Activated CD4-positive, alpha-beta T cell treated with anti-CD3 and anti-CD28 coated beads for 36 hours (primary cell): ENCODE data around the gene APP. TPM values are rescaled to one million over a fixed set of nuclear protein-coding genes. Genes with fewer than 3 reads are reported as not detected.
A peak's percentile ranks its signal among the peaks of the same experiment; 100 is the strongest.

Experiments used
- ATAC-seq: fragments of 200-7000 bp; cut with Tn5 transposase; one replicate; pipeline ENCODE4 v1.10.0; 2021; ENCODE audit warnings: mild to moderate bottlenecking, moderate library complexity
- CTCF ChIA-PET: fragments of 350-600 bp; sonication (Branson Sonifier 250); formaldehyde crosslinking; loops from one replicate; lab custom pipeline; 2021; ENCODE audit warnings: antibody characterized with exemption; lab: Charles Lee
- POLR2A ChIA-PET: fragments of 350-600 bp; sonication (Branson Sonifier 250); formaldehyde crosslinking; loops from one replicate; lab custom pipeline; 2021; ENCODE audit warnings: antibody characterized with exemption, inconsistent platforms; lab: Charles Lee
- DNase-seq: peaks from one replicate; pipeline ENCODE4 v3.0.0-alpha.2; 2020
- H3K27ac Mint-ChIP-seq: one replicate; pipeline ENCODE4 v1.8.0; 2021; ENCODE audit warnings: mixed read lengths
- H3K27me3 Mint-ChIP-seq: one replicate; pipeline ENCODE4 v1.8.0; 2021; ENCODE audit warnings: mixed read lengths
- H3K36me3 Mint-ChIP-seq: one replicate; pipeline ENCODE4 v1.8.0; 2021; ENCODE audit warnings: low read depth, mixed read lengths
- H3K4me1 Mint-ChIP-seq: one replicate; pipeline ENCODE4 v1.8.0; 2021; ENCODE audit warnings: mixed read lengths
- H3K4me3 Mint-ChIP-seq: one replicate; pipeline ENCODE4 v1.8.0; 2021; ENCODE audit warnings: mild to moderate bottlenecking, moderate library complexity, mixed read lengths
- H3K9me3 Mint-ChIP-seq: one replicate; pipeline ENCODE4 v1.8.0; 2021; ENCODE audit warnings: low read depth, mixed read lengths
- intact Hi-C, 2 experiments: fragments of 100-400 bp; cut with DNase I in 1 of 2; cut with micrococcal nuclease in 1 of 2; formaldehyde crosslinking; loops; one replicate each; pipeline versions ENCODE4 v1.14.2 to v1.15.1; 2022 to 2024; cut with DNase I, micrococcal nuclease
- total RNA-seq, 2 experiments: library from RNA; stranded (reverse); gene quantifications; one replicate each; pipeline ENCODE4 v1.2.3, GENCODE V29; 2021

Gene APP
- total RNA-seq, 2 experiments from 2014 or later: 59.8 to 71.1 TPM

GRCh38 chr21:26098772-26099397 lies 71.7 kb downstream of the APP start:
- ChIA-PET CTCF (interaction anchor here (0.6 to 0.8 kb wide), 2 partner anchors 9 to 1339 kb away, joined by 3 read pairs; no protein-coding TSS in a partner anchor), POLR2A (no interaction called here)
- no peaks in the 10 kb centered on the region for H3K27me3 Mint-ChIP-seq
- H3K9me3 Mint-ChIP-seq: peaks cover 1% of the 10 kb centered on the region
- H3K4me1 Mint-ChIP-seq: no peaks in the 10 kb centered on the region
- H3K4me3 Mint-ChIP-seq: no peak overlapping the region
- peaks cover 9% of the 10 kb centered on the region for H3K36me3 Mint-ChIP-seq
- DNase-seq (no peak), ATAC-seq (no peak)
- intact Hi-C loops: no loop called here
- H3K27ac Mint-ChIP-seq: no peak overlapping the region

- Mint-ChIP-seq H3K27me3 (no peaks in the 10 kb centered on the region), H3K9me3 (no peaks in the 10 kb centered on the region), H3K27ac (no peak overlapping the region), H3K4me1 (no peaks in the 10 kb centered on the region), H3K4me3 (no peak overlapping the region), H3K36me3 (no peaks in the 10 kb centered on the region)
- ATAC-seq (no peak), DNase-seq (no peak)
- ChIA-PET POLR2A (no interaction called here), CTCF (interaction anchor here (0.5 kb wide), 1 partner anchor 19 kb away, joined by 3 read pairs; no protein-coding TSS in a partner anchor)
- intact Hi-C loops: no loop called here
Observed at GRCh38 chr21:26097475-26097874, 73.1 kb downstream of the APP start.

GRCh38 chr21:26096494-26097371 lies 73.8 kb downstream of the APP start:
- Mint-ChIP-seq H3K4me3 (no peak overlapping the region), H3K27ac (no peak overlapping the region), H3K27me3 (no peaks in the 10 kb centered on the region), H3K4me1 (no peaks in the 10 kb centered on the region), H3K36me3 (no peaks in the 10 kb centered on the region), H3K9me3 (no peaks in the 10 kb centered on the region)
- ATAC-seq (no peak), DNase-seq (no peak)
- ChIA-PET POLR2A (no interaction called here), CTCF (interaction anchor here (0.5 kb wide), 1 partner anchor 18 kb away, joined by 3 read pairs; no protein-coding TSS in a partner anchor)
- intact Hi-C loops: no loop called here

- Mint-ChIP-seq H3K9me3 (no peaks in the 10 kb centered on the region), H3K4me1 (no peaks in the 10 kb centered on the region), H3K27ac (no peak overlapping the region), H3K4me3 (no peak overlapping the region), H3K27me3 (no peaks in the 10 kb centered on the region), H3K36me3 (peaks cover 2% of the 10 kb centered on the region)
- ATAC-seq (no peak), DNase-seq (no peak)
- intact Hi-C loops: no loop called here
- ChIA-PET POLR2A (no interaction called here), CTCF (no interaction called here)
Observed at GRCh38 chr21:26095131-26095530, 75.4 kb downstream of the APP start.

- CTCF ChIA-PET: no interaction called here
- POLR2A ChIA-PET: no interaction called here
- DNase-seq: no peak
- Mint-ChIP-seq H3K4me3 (no peak overlapping the region), H3K27me3 (no peaks in the 10 kb centered on the region), H3K4me1 (no peaks in the 10 kb centered on the region), H3K36me3 (peaks cover 2% of the 10 kb centered on the region), H3K27ac (no peak overlapping the region), H3K9me3 (no peaks in the 10 kb centered on the region)
- intact Hi-C loops: no loop called here
- ATAC-seq: no peak
Observed at GRCh38 chr21:26093122-26093521, 77.4 kb downstream of the APP start.

- no peak overlapping the region for H3K4me3 Mint-ChIP-seq
- ChIA-PET CTCF (no interaction called here), POLR2A (no interaction called here)
- DNase-seq: no peak
- intact Hi-C loops: no loop called here
- ATAC-seq: no peak
- H3K27me3 Mint-ChIP-seq: no peaks in the 10 kb centered on the region
- H3K4me1 Mint-ChIP-seq: peaks cover 8% of the 10 kb centered on the region
- no peak overlapping the region for H3K27ac Mint-ChIP-seq
- peaks cover 15% of the 10 kb centered on the region for H3K36me3 Mint-ChIP-seq
- no peaks in the 10 kb centered on the region for H3K9me3 Mint-ChIP-seq
Observed at GRCh38 chr21:26091480-26092018, 79.0 kb downstream of the APP start.

GRCh38 chr21:26089730-26090129 lies 80.8 kb downstream of the APP start:
- no peak for ATAC-seq
- Mint-ChIP-seq H3K36me3 (peaks cover 17% of the 10 kb centered on the region), H3K4me1 (peaks cover 8% of the 10 kb centered on the region), H3K27ac (no peak overlapping the region), H3K4me3 (no peak overlapping the region), H3K27me3 (no peaks in the 10 kb centered on the region), H3K9me3 (no peaks in the 10 kb centered on the region)
- ChIA-PET CTCF (interaction anchor here (0.6 to 0.9 kb wide), 2 partner anchors 9 to 48 kb away, joined by 3 read pairs; no protein-coding TSS in a partner anchor), POLR2A (no interaction called here)
- no peak for DNase-seq
- intact Hi-C loops: no loop called here

GRCh38 chr21:26087223-26087918 lies 83.2 kb downstream of the APP start:
- Mint-ChIP-seq H3K9me3 (no peaks in the 10 kb centered on the region), H3K27me3 (no peaks in the 10 kb centered on the region), H3K36me3 (peaks cover 19% of the 10 kb centered on the region), H3K27ac (peak overlapping the region; percentile 15), H3K4me1 (peaks cover 15% of the 10 kb centered on the region), H3K4me3 (no peak overlapping the region)
- CTCF ChIA-PET: no interaction called here
- POLR2A ChIA-PET: no interaction called here
- intact Hi-C loops: no loop called here
- ATAC-seq (peak; percentile 77), DNase-seq (no peak)

GRCh38 chr21:26085882-26086281 lies 84.7 kb downstream of the APP start:
- no peak for ATAC-seq
- H3K4me3 Mint-ChIP-seq: no peak overlapping the region
- POLR2A ChIA-PET: no interaction called here
- H3K4me1 Mint-ChIP-seq: peaks cover 15% of the 10 kb centered on the region
- no peaks in the 10 kb centered on the region for H3K9me3 Mint-ChIP-seq
- no peaks in the 10 kb centered on the region for H3K27me3 Mint-ChIP-seq
- peaks cover 20% of the 10 kb centered on the region for H3K36me3 Mint-ChIP-seq
- intact Hi-C loops: no loop called here
- H3K27ac Mint-ChIP-seq: no peak overlapping the region
- no peak for DNase-seq
- CTCF ChIA-PET: no interaction called here

- no peak overlapping the region for H3K4me3 Mint-ChIP-seq
- intact Hi-C loops: no loop called here
- H3K9me3 Mint-ChIP-seq: no peaks in the 10 kb centered on the region
- H3K27me3 Mint-ChIP-seq: no peaks in the 10 kb centered on the region
- DNase-seq: no peak
- H3K36me3 Mint-ChIP-seq: peaks cover 20% of the 10 kb centered on the region
- H3K4me1 Mint-ChIP-seq: peaks cover 15% of the 10 kb centered on the region
- ChIA-PET CTCF (no interaction called here), POLR2A (no interaction called here)
- H3K27ac Mint-ChIP-seq: no peak overlapping the region
- no peak for ATAC-seq
Observed at GRCh38 chr21:26085127-26085526, 85.4 kb downstream of the APP start.

GRCh38 chr21:26082549-26082948 lies 88.0 kb downstream of the APP start:
- ATAC-seq: no peak
- CTCF ChIA-PET: no interaction called here
- peaks cover 15% of the 10 kb centered on the region for H3K4me1 Mint-ChIP-seq
- no peaks in the 10 kb centered on the region for H3K9me3 Mint-ChIP-seq
- H3K27me3 Mint-ChIP-seq: no peaks in the 10 kb centered on the region
- no peak overlapping the region for H3K27ac Mint-ChIP-seq
- intact Hi-C loops: no loop called here
- H3K4me3 Mint-ChIP-seq: no peak overlapping the region
- no peak for DNase-seq
- POLR2A ChIA-PET: no interaction called here
- peaks cover 15% of the 10 kb centered on the region for H3K36me3 Mint-ChIP-seq
